GM21515 (cell line): ENCODE results near the gene DEDD.

Source experiments
- ATAC-seq: cut with Tn5 transposase; IDR thresholded peaks from one replicate; pipeline ENCODE4 v1.9.1; 2021; ENCODE audit not compliant: unreplicated experiment

Gene DEDD

GRCh38 chr1:161096015-161096414, 36.5 kb downstream of the DEDD start:
- no peak for ATAC-seq

GRCh38 chr1:161095230-161095629, 37.2 kb downstream of the DEDD start:
- ATAC-seq, result no peak

- ATAC-seq, result no peak
These were observed 38.0 kb downstream of the DEDD start for GRCh38 chr1:161094481-161094880.

GRCh38 chr1:161092621-161093028, 39.8 kb downstream of the DEDD start:
- no peak for ATAC-seq

GRCh38 chr1:161091796-161092507, 40.5 kb downstream of the DEDD start:
- ATAC-seq, result no peak

- no peak for ATAC-seq
These were observed 41.4 kb downstream of the DEDD start for GRCh38 chr1:161091093-161091492.

- ATAC-seq, result no peak
These were observed 41.9 kb downstream of the DEDD start for GRCh38 chr1:161090617-161091016.

GRCh38 chr1:161089938-161090337, 42.5 kb downstream of the DEDD start:
- ATAC-seq, result no peak

GRCh38 chr1:161089251-161089924, 43.1 kb downstream of the DEDD start, which contains the start of gene NECTIN4:
TSS of gene NECTIN4 (minus strand) at chr1:161089558. CDS start at chr1:161089296, 262 bp downstream.
- no peak for ATAC-seq

- ATAC-seq, result no peak
These were observed 43.8 kb downstream of the DEDD start for GRCh38 chr1:161088587-161089110.

- ATAC-seq, result no peak
These were observed 46.0 kb downstream of the DEDD start for GRCh38 chr1:161086457-161086856.

- ATAC-seq, result no peak
These were observed 47.3 kb downstream of the DEDD start for GRCh38 chr1:161085165-161085564.

- ATAC-seq, result no peak
These were observed 47.9 kb downstream of the DEDD start for GRCh38 chr1:161084597-161084988.

GRCh38 chr1:161083748-161084596, 48.5 kb downstream of the DEDD start:
- ATAC-seq, result no peak

- no peak for ATAC-seq
These were observed 49.3 kb downstream of the DEDD start for GRCh38 chr1:161082996-161083747.

GRCh38 chr1:161082483-161082882, 50.0 kb downstream of the DEDD start:
- no peak for ATAC-seq

GRCh38 chr1:161081519-161081918, 50.9 kb downstream of the DEDD start:
- no peak for ATAC-seq

GRCh38 chr1:161080441-161081405, 51.7 kb downstream of the DEDD start:
- ATAC-seq, result no peak

- no peak for ATAC-seq
These were observed 52.9 kb downstream of the DEDD start for GRCh38 chr1:161079436-161080110.
